Measurements from ENCODE around the gene MAP7. TPM values are rescaled to one million over a fixed set of nuclear protein-coding genes. Genes with fewer than 3 reads are reported as not detected.

Gene MAP7
- total and polyA plus RNA-seq, 9 of the 15 experiments (the other 6 are each of a cell fraction or from before 2014, with no cell fraction given) = 0.76 to 7.7 (median 3.9) TPM

- TF ChIP-seq ZNF518B (CRISPR knock-in tag; IDR thresholded peaks at IDR 0.05) (no peak), TFAM (CRISPR knock-in tag; conservative IDR thresholded peaks at IDR 0.05) (no peak), THAP7 (CRISPR knock-in tag; IDR thresholded peaks at IDR 0.05) (no peak), FOSL1 (tag; conservative IDR thresholded peaks at IDR 0.05) (0 out of 2 replicates have a peak, but pooled peaks have one; percentile 12), KLF6 (CRISPR knock-in tag; IDR thresholded peaks at IDR 0.05; ENCODE audit: borderline replicate concordance) (no peak), IRF1 (CRISPR knock-in tag; IDR thresholded peaks at IDR 0.05; ENCODE audit: borderline replicate concordance) (no peak), ZNF174 (CRISPR knock-in tag; IDR thresholded peaks at IDR 0.05) (no peak), MXD1 (CRISPR knock-in tag; IDR thresholded peaks at IDR 0.05; ENCODE audit: borderline replicate concordance, poor library complexity, severe bottlenecking) (no peak), RNF219 (CRISPR knock-in tag; IDR thresholded peaks at IDR 0.05) (no peak), USF2 (CRISPR knock-in tag; IDR thresholded peaks at IDR 0.05) (peak; percentile 71), LARP7 (IDR thresholded peaks at IDR 0.05) (no peak), KAT7 (CRISPR knock-in tag; IDR thresholded peaks at IDR 0.05; ENCODE audit: borderline replicate concordance) (no peak), NFXL1 (CRISPR knock-in tag; IDR thresholded peaks at IDR 0.05) (no peak), EP300 (IDR thresholded peaks at IDR 0.05; ENCODE audit: low read length) (no peak), VEZF1 (CRISPR knock-in tag; IDR thresholded peaks at IDR 0.05) (peak; percentile 57; the same call in 1 of the 2 replicates), RBM34 (IDR thresholded peaks at IDR 0.05; ENCODE audit: borderline replicate concordance, insufficient read depth, low read length) (no peak), MCM5 (IDR thresholded peaks at IDR 0.05; ENCODE audit: low read depth) (no peak), ZNF436 (CRISPR knock-in tag; IDR thresholded peaks at IDR 0.05) (no peak)
Observed at GRCh38 chr6:136347847-136348246, 202.4 kb downstream of the MAP7 start (continued).
